GM15510 (cell line): ENCODE data around the gene HUNK.

ENCODE experiments used
- POLR2A ChIP-seq: IDR thresholded peaks from 3 replicates; pipeline ENCODE4 v1.6.1; 2011; ENCODE audit warnings: borderline replicate concordance; ENCODE audit not compliant: insufficient read length; ENCODE audit errors: extremely low read depth

Gene HUNK

DNA sequence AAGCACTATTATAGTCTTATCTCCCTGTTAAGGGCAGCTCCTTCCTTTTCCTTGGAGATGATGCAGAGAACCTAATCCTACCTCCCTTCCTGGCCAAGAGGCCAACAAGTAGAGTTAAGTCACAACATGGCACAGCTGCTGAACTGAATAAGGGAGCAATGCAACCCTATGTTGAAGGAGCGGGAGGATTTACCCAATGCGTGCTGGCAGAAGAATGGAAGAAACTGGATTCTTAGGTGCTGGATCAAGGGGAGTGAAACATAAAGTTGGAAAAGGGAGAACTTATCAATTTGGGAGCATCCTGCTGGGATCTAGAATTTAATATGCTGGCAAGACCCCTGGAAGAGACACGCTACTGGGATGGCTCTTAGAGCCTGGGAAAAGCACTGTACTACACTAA, 12.0 kb upstream of the HUNK start:
- TF ChIP-seq POLR2A = no peak

DNA sequence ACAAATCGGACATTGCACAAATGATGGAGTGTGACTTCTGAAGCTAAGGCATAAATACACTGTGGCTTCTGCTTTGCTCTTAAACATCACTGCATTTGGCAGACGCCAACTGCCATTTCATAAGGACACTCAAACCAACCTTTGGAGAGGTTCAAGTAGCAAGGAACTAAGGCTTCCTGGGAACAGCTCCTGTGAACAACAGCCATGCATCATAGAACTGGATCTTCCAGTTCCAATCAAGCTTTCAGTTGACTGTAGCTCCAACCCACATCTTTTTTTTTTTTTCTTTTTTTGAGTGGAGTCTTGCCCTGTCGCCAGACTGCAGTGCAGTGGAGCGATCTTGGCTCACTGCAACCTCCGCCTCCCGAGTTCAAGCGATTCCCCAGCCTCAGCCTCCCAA, 10.7 kb upstream of the HUNK start:
- TF ChIP-seq POLR2A = no peak

DNA sequence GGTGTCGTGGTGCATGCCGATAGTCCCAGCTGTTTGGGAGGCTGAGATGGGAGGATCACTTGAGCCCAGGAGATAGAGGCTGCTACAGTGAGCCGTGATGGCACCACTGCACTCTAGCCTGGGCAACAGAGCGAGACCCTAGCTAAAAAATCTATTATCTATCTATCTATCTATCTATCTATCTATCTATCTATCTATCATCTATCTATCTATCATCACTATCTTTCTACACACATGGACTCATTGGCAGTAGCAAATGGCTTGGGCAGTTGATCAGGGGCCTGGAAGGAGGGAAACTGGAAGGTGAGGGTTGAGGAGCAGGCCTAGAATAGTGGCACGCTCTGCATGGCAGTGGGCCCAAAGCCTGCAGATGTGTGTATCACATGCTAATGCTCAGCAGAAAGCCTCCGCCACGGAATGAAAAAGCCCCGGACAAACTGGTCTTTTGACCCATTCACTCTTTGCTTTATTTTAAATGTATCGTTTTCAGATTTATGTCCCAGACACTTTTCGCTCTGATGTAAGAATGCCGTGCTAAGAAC, 7.3 kb upstream of the HUNK start:
- no peak for TF ChIP-seq POLR2A

DNA sequence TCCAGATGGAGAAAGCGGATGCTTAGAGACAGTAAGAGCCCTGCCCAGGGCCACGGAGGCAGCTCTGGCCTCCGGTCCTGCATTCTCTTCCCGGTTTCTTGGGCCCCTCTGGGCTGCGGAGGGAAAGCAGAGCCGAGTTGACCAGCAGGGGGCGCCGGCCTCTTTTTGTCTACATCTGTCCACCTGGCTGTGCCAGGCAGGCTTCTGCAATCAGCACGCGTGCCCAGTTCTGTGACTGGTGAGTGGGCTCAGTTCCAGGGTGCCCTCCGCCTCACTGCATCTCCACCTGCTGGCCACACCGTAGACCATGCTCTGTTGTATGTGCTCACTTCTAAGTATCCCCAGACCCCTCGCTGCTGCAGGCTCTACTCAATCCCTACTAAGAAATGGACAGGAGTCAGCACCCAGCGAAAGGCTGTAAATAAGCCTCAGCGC, 6.7 kb upstream of the HUNK start:
- TF ChIP-seq POLR2A = no peak

DNA sequence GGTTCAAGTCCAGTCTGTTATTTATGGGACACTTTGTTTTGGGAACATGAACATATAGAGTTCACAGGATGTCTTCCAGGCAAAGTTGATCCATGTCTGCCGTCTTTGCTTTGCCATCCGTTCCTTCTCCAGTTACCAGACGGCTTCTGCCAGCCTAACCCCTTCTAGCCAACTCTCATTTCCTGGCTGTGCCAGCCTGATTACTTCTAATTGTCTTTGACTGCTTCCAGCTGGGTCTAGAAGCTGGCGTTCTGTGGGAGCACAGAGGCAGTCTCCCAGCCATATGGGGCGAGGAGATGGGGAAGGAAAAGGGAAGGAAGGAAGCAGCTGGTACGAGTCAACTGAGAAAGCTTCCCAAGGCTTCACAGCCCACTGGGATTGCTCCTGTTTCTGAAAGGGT, 3.1 kb upstream of the HUNK start:
- no peak for TF ChIP-seq POLR2A

- no peak for TF ChIP-seq POLR2A
Observed at GRCh38 chr21:31870472-31871193, 2.2 kb upstream of the HUNK start.

GRCh38 chr21:31872072-31872451, 758 bp upstream of the HUNK start:
- no peak for TF ChIP-seq POLR2A

DNA sequence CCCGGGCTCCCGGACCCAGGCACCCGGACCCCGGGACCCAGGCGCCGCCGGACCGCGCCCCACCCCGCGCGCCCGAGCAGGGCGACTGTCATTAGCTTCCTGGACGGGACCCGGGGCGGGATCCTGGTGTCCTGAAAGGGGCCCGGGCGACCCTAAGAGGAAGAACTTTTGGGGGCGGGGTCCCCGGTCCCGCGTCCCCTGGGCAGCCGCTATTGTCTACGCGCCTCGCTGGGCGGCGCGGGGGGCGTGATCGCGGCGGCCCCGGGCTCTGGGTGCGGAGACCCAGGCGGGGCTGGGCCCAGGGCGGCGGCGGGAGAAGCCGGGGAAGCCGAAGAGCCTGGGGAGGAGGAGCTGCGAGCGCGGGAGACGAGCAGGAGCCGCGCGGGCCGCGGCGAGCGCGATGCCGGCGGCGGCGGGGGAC, 465 bp downstream of the HUNK start:
- no peak for TF ChIP-seq POLR2A

DNA sequence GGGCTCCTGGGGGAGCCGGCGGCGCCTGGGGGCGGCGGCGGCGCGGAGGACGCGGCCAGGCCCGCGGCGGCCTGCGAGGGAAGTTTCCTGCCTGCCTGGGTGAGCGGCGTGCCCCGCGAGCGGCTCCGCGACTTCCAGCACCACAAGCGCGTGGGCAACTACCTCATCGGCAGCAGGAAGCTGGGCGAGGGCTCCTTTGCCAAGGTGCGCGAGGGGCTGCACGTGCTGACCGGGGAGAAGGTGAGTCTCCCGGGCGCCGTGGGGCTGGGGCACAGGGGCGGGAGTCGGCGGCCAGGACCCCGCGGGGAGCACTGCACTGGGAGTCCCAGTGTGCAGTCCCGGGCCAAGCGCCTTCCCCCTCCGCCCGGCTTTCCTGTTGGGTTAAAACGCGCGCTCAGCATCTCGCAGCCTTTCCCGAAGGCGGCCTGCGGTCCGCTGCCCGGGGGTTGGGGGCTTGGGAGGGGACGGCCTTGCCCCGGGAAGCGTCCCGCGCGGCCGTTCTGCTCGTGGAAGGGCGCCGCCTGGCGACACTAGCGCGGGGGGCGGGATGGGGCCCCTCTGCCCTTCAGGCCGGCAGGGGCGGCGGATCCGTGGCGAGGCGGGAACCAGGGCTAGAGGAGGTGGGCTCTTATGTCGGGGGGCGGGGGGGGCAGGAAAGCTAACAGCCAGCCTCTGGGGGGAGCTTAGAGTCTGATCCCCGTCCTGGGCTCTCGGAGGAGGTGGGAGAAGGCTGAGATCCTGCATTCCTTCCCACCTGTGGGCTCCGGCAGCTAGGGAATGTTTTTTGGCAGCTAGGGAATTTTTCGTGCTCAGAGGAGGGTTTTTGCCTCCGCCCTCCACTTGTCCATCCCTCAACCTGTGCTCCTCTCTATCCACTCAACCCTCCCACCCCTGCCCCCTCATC, 1.1 kb downstream of the HUNK start:
- TF ChIP-seq POLR2A = no peak

GRCh38 chr21:31874812-31875212, 2.0 kb downstream of the HUNK start:
- TF ChIP-seq POLR2A = no peak

GRCh38 chr21:31875496-31876015, 2.7 kb downstream of the HUNK start:
- no peak for TF ChIP-seq POLR2A

- no peak for TF ChIP-seq POLR2A
Observed at GRCh38 chr21:31877463-31877957, 4.7 kb downstream of the HUNK start.

GRCh38 chr21:31878831-31879230, 6.0 kb downstream of the HUNK start:
- TF ChIP-seq POLR2A = no peak

- TF ChIP-seq POLR2A = no peak
Observed at GRCh38 chr21:31879241-31879650, 6.4 kb downstream of the HUNK start.

DNA sequence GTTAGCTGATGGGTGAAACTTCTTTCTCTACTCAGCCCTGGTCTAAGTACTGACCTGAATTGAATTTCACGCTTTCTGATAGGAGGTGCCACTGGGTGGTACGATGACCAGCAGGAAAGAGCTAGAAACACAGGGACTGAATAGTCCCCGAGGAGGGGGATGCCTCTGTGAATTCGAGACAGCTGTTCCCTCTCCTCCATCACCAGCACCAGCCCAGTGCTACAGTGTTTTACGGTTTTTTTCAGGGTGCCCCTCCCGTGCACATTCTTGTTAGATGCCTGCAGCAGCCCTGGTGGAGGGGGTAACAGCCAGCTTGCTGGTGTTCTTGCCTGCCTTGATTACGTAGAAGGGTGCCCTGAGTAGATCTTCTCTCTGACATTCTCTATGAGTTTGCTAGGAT, 7.1 kb downstream of the HUNK start:
- no peak for TF ChIP-seq POLR2A
